Hematopoietic multipotent progenitor cell treated with erythropoietin and hydrocortisone succinate and interleukin-3 and kit ligand, for 8 days (in vitro differentiated cells): ENCODE data around the gene RAB40B.

ENCODE experiments used
- DNase-seq: peaks from one replicate; pipeline ENCODE4 v3.0.0-alpha.2; 2015

The RAB40B gene

DNA sequence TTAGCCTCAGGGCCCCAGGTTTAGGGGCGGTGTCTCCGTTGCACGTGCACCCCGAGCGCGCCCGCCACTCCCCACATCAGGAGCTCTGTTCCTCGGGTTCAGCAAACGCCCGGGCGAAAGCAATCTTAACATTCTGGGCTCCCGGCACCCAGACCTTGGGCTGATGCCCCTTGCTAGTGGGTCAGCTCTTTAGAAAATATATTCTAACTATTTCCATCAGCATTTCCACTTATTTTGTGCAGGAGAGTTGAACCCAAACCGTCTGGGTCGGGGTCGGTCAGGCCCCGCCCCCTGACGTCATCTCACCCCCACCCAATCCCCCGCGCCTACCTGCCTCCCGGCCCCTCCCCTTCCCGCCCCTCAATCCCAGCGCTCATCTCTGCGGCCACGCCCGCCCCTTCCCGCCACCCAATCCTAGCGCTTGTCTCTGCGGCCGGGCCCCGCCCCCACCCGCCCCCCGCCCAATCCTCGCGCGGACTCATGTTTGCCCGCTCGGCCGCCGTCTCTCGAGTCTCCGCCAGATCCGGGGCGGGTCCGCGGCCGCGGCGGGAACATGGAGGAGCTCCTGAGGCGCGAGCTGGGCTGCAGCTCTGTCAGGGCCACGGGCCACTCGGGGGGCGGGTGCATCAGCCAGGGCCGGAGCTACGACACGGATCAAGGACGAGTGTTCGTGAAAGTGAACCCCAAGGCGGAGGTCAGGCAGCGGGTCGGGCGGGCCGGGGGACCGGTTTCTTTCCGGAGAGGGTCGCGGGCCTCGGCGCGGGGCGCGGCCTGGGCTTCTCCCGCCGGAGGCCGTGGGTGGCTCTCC lies 17.9 kb upstream of the RAB40B start, which contains the start of gene FN3KRP:
FN3KRP (plus strand) TSS at position 504 of the 808 bp plus-strand sequence; CDS start at position 554, 50 bp downstream.
- peak; percentile 90 for DNase-seq

DNA sequence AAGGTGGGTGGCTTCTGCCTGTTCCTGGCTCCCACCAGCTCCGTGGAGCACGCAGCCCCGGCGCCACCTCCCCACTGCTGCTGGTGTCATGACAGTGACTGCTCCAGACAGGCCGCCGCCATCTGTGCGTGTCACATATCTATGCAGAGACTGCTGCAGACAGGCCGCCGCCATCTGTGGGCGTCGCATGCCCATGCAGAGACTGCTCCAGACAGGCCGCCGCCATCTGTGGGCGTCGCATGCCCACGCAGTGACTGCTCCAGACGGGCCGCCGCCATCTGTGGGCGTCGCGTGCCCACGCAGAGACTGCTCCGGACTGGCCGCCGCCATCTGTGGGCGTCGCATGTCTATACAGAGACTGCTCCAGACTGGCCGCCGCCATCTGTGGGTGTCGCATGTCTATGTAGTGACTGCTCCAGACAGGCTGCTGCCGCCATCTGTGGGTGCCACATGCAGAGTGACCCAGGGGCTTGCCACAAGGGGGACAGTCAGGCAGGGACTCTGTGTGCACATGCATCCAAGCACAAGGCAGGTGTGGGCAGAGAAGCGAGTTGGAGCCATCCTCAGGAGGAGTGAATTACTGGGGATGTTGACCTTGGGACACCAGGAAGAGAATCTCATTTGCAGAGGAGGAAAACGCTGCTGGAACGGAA lies 14.7 kb upstream of the RAB40B start:
- DNase-seq = no peak

DNA sequence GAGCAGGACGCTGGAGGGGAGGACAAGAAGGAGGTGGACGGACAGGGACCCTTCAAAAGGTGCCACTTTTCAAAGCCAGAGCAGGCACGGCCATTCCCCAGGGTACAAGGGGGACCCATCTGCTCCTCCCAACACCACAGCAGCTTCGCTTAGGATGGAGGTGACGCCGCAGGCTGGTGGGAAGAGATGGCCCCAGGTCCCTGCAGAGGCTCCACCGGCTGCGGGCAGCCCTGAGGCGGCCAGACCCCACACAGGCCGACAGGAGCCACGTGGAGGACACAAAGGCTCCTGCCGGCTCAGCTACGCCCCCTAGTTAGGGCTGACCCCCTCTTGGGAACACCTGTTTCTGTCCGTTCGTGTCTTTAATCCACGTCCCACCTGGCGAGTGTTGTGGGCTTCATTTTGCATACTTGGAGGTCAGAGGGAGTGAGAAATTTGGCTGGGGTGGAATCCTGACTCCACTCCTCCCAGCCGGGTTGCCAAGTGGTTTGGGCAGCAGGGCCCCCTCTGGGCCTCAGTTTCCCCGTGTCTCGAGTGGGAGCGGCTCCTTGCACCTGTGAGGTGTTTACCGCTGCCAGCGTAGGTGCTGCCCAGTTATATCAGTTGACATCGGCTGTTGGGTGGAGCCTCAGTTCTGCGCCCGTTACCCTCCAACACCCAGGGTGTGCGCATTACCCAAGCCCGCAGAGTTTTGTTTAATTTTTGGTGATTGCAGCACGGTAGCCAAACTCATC lies 12.2 kb upstream of the RAB40B start:
- no peak for DNase-seq

DNA sequence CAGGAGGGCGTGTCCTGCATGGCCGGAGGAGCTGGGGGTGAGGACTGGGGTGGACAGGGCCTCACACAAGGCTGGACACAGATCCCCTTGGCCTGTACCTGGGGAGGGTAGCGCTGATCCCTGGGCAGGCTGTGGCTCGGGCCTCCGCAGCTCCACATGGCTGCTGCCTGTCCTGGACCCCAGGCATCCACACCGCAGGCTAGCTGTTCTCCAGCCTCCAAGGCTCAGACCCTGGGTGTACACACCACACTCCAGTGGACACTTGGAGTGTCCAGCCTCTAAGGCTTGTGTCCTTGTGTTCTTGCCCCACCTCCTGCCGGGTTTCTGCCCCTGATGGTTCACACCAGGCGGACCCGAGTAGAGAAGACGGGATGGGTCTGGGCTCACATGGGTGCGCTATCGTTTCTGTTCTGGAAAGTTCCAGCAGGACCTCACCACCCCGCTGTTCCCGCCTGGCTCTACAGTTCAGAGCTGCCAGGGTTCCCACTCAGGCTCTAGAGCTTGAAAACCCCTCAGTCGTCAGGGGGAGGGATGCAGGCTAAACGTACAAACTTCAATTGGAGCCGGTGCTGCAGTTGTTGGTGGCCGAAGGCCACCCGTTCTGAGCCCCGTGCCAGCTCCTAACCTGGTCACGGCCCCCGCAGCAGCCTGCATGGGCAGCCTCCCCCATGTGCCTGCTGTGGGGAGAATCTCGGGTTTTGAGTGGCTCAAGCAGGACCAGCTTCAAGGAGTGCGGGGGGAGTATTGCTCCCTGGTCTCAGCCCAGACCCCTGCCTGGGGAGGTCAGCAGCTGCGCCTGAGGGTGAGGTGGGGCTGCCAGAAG lies 11.4 kb upstream of the RAB40B start:
- DNase-seq = no peak

DNA sequence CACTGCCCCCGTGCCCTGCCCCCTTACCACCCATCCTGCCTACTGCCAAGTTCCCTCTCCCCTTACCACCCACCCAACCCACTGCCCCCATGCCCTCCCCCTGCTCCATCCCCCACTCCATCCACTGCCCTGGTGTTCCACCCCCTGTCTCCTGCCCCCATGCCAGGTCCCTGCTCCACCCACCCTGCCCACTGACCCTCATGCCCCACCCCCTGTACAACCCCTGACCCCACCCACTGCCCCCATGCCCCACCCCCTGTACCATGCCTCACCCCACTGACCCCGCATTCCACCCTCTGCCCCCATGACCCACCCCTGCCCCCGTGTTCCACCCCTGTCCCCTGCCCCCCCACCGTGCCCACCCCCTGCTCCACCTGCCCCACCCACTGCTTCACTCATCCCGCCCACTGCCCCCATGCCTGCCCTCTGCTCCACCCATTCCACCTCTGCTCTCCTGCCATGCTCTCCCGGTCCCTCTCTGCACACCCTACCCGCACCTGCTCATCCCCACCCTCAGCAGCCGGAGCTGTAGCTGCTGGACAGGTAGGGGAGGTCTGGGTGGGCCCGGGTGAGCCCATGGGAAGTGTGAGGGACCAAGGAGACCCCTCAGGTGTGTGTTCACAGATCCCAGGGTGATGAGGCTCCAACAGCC lies 10.7 kb upstream of the RAB40B start:
- DNase-seq = no peak

DNA sequence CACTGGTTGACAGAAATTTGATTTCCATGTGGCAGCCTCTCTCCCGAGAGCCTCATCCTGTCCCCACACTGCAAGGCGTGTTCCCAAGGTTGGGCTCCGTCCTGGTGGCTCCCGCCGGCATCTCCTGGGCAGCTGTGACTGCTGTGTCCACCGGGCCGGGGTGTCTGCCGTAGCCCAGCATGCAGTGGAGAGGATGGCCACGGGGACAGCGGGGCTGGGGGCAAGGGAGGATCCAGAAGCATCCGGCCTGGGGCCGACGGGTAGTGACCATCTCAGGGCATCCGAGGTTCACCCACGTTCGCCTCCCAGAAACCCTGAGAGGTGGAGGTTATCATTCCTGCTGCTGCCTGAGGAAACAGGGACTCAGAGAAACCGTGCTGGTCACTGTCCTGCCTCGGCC lies 7.3 kb upstream of the RAB40B start:
- no peak for DNase-seq

DNA sequence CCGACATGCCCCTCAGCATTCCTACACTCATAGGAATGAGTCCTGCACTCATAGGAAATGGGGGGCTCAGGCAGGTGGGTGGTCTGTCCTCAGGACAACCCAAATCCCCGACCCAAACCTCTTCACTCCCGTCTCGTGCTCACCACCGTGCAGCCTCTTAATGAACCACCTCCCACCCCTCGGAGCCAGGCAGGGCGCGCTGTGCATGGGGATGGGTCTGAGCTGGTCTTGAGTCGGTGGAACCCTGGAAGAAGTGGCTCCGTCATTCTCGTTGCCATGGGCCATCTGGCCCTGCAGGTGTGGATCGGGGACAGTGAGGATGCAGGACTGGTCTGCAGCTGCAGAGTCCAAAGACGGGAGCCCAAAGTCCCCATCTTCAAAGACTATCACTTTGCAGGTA lies 6.4 kb upstream of the RAB40B start:
- no peak for DNase-seq

DNA sequence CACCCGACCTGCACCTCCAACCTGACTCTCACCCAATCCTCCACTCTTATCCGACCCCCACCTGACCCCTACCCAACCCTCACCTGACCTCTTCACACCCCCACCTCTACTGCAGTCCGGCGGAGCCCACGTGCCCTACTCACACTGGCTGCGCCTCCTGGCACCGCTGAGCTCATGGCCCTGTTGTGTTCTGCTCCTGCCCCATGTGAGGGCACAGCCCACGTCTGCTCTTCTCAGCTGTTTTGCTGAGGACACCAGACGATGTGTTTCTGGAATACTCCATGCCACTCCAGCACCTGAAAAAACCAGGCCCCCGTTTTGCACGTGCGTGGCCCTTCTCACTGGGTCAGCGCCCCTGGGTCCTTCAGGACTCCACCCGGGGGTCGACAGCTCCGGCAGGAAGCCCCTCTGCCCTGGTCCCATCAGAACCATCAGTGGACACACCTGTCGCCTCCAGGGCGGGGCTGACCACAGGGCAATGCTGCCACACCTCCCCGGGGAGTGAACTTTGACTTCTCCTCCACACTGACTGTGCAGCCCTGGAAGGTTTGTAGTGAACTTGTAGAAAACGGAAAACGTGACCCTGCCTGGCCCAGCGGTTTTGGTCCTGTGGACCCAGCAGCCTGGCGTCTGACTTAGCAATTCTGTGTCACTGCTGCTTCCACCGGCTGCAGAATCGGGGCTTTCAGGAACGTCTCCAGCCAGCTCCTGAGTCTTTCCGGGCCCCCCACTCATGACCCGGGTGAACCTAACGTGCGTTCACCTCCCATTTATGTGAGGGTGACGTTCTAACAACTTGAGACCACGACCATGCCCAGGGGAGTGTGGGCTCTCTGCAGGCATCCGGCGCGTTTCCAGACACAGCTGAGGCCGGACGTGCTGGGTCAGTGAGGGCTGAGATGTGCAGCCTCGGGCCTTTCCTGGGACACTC lies 5.7 kb upstream of the RAB40B start:
- no peak for DNase-seq

DNA sequence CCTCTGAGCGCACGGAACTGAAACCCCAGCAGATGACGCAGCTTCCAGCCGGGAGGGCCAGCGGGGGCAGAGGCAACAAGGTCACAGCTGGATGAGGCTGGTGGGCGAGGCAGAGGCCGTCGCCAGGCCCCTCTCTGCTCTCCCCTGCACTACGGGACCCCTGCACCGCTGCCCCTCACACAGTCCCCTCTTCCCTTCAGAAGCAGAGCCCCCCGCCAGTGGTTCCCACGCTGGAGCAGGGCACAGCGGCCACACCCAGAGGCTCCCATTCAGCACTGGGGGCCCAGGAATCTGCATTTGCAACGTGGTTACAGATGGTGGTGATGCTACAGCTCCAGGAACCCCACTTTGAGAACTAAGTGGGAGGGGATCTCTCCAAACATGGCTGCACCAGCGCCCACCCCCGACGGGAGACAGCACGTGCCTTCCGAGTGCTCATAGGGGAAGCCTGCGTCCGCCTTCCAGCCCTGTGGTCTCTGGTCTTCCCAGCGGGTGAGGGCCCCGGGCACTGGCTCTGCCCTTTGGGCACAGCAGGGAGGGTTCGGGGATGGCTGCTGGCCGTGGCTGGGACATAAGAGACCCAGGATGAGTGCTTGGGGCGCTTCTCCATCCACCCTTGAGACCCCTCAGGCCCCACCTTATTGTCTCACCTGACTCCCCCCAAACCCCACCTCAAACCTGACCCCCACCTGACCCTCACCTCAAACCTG lies 4.7 kb upstream of the RAB40B start:
- no peak for DNase-seq

DNA sequence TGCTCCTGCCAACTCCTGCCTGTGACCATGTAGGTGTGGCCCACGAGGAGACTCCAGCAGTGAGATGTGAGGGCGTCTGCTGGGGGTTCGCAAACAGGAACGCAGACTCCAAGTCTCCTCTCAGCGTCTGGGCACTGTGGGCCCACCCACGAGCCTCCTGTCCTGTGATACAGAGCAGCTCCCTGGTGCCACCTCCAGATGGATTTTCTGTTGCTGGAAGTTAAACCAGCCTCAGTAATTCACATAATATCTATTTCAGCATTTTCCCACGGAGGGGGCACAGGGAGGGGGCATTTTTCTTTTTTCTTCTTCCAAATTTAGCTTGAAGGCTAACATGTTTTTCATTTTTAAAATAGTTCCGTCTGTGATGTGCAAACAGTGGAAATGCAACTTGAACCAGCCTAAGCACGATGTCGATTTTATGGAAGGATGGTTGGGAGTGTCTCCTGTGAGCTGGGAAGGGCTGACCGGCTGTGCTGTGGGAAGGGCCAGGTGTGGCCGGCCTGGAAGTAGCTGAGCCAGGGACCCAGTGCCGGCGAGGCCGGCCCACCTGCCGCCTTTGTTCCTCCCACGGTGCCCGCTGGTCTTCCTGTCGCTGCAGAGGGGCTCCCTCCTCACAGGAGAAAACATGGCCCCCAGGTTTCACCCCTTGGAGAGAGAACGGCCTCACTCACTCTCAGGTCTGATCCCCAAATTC lies 3.9 kb upstream of the RAB40B start:
- no peak for DNase-seq

DNA sequence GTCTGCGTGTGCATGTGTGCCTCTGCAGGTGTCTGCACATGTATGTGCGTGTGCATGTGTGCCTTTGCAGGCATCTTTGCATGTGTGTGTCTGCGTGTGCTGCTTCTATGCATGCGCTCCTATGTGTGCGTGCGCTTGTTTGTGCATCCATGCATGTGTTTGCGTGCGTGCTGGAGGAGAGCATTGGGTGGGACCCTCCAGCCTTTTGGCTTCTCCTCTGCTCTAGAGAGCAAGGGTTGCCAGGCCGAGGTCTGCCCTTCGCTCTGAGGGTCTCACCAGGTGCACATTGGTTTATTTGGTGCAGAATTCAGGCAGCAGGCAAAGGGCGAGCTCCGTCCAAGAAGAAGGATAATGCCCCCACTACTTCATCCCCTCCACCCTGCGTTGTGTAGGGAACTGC lies 1.1 kb upstream of the RAB40B start:
- DNase-seq = no peak

DNA sequence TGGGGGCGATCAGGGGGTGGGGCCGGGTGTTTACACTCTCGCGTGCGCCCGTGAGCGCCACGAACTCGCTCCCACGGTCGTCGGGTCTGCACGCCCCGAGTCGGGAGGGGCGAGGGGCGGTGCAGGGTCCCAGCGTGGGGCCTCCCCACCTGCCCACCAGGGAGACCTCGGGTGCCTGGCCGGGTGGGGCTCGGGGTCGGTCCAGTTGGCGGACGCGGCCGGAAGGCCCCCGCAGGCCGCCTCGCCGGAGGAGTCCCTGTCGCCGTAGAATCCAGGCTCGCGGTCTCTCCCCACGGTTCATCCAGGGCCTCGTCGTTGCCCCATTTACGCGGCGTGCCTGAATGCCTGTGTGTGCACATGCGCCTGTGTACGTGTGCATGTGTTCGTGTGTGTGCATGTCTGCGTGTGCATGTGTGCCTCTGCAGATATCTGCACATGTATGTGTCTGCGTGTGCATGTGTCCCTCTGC lies 510 bp upstream of the RAB40B start:
- no peak for DNase-seq

DNA sequence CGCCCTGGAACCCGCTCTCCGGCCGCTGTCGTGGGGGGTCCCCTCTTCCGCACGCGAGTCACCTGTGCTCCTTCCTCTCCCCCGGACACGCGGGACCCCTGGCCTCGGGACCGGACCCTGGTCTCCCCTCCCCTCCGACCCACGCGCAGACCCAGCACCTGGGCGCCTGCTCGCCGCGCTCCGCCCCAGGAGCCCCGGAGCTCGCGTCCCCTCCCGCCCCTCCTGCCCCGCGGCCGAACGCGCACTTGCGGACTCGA lies 762 bp downstream of the RAB40B start:
- no peak for DNase-seq

DNA sequence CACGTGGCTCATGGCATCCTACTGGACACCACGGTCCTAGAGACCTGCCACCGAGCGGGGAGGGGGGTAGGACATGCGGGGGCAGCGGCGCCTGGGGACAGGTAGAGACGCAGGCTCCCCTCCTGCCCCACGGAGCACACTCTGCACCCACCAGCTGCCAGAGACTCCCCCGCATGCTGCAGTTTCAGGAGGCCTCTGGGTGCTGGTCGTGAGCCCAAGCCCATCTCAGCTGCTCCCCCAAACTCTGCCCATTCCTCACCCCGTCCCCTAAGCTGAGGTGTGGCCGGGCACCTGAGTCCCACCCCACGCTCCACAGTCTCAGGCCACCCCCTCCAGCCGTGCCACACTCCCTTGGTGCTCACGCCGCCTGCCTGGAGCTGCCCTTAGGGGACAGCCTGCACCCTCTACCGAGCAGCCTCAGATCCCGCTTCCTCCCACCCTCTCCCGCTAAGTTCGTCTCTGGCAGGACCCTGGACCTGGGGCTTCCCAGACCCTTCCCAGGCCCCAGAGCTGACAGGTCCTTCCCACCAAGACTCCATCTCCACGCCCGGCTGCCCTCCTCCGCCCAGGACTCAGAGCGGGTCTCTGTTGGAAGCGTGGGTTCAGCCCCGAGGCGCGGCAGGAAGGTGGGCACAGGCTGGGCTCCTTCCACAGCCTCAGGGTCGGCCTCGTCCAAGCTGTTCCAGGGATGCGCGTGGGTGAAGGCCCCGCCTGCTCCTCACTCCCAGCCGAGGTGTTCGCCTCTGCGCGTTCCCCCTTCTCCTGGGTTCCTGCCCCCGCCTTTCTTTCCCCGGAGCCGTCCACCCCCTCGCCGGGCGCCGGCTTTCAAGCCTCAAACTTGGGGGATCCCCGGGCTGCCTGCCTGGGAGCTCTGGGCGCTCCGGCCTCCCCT lies 1.3 kb downstream of the RAB40B start:
- no peak for DNase-seq

DNA sequence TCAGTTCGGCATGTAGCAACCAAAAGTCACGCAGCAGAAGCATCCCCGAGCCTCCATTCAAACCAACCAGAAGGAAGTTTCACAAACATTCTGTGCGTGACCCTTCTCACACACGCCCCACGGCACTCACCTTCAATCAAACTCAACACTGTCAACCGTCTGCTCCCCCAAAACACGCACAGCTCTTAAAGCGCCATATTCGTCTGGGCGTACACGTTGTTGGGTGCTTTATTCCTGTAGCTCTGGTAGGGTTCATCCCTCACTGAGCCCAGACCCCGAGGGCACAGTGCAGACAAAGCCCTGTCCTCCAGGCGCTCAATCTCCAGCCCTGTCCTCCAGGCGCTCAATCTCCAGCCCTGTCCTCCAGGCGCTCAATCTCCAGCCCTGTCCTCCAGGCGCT lies 2.2 kb downstream of the RAB40B start:
- no peak for DNase-seq

DNA sequence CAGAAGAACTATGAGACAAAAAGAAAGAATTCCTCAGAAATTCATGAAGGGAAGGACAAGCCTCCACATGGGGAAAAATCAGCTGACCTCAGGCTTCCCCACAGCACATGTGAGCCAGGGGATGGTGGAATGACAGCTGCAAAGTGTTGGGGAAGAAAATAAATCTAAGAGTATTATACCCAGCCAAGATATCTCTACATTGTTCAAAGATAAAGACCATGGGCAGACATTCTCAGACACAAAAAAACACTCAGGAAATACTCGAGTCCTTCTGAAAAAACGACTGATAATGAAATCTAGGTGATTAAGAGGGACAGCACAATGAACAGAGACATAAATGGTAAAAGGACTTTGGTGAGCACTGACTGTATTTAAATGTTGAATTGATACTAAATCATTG lies 3.9 kb downstream of the RAB40B start:
- DNase-seq = no peak

DNA sequence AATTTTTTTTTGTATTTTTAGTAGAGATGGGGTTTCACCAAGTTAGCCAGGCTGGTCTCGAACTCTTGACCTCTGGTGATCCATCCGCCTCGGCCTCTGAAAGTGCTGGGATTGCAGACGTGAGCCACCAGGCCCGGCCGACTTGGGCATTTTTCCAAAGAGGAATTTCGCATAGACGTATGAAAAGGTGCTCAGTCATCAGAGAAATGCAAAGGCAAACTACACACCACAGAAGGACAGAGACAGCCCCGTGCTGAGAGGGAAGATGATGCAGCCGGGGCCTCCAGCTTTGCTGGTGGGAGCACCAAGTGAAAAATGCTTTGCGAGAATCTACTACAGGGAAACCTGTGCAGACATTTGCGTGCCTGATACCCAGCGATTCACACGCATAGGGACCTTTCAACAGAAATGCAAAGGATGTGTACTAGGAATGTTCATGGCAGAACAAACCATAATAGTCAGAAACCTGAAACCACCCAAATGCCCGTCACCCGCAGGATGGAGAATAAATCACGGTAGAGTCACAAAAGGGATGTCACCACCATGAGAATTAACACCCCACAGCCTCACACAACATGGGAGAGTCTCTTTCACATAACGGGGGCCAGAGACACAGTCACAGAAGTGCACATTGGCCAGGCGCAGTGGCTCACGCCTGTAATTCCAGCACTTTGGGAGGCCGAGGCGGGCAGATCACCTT lies 5.2 kb downstream of the RAB40B start:
- DNase-seq = no peak

DNA sequence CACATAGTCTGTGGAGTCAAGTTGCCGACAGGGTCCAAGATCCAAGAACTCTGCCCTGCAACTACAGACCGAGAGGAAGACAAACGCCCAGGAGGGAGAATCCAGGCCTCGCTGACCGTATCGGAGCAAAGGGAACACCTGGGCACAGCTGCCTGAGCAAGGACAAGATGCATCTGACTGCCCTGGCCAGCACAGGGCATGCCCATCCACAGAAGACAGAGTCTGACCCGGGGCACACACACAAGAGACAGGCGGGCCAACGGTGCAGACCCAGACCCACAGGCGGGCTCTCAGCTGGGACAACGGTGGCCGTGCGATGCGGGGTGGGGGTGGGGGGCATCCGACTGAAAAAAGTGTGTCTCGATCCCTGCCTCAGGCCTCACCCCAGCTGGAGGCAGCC lies 6.2 kb downstream of the RAB40B start:
- no peak for DNase-seq
